Chondrocyte (in vitro differentiated cells): ENCODE data around the gene GMCL1. TPM values are rescaled to one million over a fixed set of nuclear protein-coding genes. Genes with fewer than 3 reads are reported as not detected.

ENCODE experiments used
- DNase-seq: peaks from one replicate; pipeline ENCODE4 v3.0.0; 2021; ENCODE audit warnings: mixed read lengths, low spot score
- H3K27ac Mint-ChIP-seq: one replicate; pipeline ENCODE4 v1.8.0; 2021; ENCODE audit warnings: mild to moderate bottlenecking, moderate library complexity, mixed read lengths; ENCODE audit not compliant: unreplicated experiment
- H3K27me3 Mint-ChIP-seq: 2 replicates; pipeline ENCODE4 v1.8.0; 2021; ENCODE audit warnings: low read depth, mixed read lengths
- H3K36me3 Mint-ChIP-seq: 2 replicates; pipeline ENCODE4 v1.8.0; 2021; ENCODE audit warnings: low read depth, mixed read lengths
- H3K4me1 Mint-ChIP-seq: 2 replicates; pipeline ENCODE4 v1.8.0; 2021; ENCODE audit warnings: low read depth, mild to moderate bottlenecking, mixed read lengths
- H3K4me3 Mint-ChIP-seq: one replicate; pipeline ENCODE4 v1.8.0; 2021; ENCODE audit warnings: mild to moderate bottlenecking, moderate library complexity, mixed read lengths; ENCODE audit not compliant: unreplicated experiment
- H3K9me3 Mint-ChIP-seq: 2 replicates; pipeline ENCODE4 v1.8.0; 2021; ENCODE audit warnings: low read depth, mixed read lengths
- total RNA-seq: library from RNA; stranded (reverse); gene quantifications from 3 replicates; pipeline ENCODE4 v1.2.1, GENCODE V29; 2021
- TF ChIP-seq, protein P1 (sequence below): fragments of 200-600 bp; sonication (generic); IDR thresholded peaks from 2 replicates; pipeline ENCODE4 v1.5.0; 2021; ENCODE audit warnings: antibody characterized with exemption, mild to moderate bottlenecking, moderate library complexity

GMCL1 gene
- total RNA-seq, 1 donor from 2014 or later: 13.6 TPM

DNA sequence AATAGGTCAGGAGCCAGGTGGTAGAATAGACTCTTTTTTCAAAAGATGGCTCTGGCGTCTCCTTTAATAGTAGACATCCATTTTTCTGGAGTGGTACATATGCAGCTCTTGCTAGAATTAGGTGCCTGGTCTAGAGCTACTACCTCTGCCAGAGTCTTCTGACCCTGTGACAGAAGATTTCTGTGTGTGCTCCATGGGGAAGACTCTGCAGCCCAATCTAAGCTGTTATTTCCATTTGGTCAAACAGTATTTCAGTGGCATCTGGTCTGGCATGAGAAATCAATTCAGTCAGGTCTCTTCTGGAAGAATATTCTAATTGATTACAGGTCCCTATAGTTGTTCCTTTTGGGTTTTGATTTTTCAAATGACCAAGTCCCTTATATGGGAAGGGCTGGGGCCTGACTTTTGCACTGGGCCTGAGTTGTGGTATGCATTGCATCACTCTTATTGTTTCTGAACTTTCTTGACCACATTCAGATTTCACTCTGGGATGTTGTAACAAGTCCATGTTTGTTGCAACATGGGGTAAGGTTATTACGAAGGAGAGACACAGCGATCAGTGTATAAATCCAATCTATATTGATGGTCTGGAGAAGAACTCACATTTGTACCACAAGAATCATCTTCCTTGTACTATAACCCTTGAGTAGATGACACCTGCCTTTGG is 97.5 kb downstream of the GMCL1 start:
- peaks cover 15% of the 10 kb centered on the region for H3K36me3 Mint-ChIP-seq
- TF ChIP-seq, protein P1, sequence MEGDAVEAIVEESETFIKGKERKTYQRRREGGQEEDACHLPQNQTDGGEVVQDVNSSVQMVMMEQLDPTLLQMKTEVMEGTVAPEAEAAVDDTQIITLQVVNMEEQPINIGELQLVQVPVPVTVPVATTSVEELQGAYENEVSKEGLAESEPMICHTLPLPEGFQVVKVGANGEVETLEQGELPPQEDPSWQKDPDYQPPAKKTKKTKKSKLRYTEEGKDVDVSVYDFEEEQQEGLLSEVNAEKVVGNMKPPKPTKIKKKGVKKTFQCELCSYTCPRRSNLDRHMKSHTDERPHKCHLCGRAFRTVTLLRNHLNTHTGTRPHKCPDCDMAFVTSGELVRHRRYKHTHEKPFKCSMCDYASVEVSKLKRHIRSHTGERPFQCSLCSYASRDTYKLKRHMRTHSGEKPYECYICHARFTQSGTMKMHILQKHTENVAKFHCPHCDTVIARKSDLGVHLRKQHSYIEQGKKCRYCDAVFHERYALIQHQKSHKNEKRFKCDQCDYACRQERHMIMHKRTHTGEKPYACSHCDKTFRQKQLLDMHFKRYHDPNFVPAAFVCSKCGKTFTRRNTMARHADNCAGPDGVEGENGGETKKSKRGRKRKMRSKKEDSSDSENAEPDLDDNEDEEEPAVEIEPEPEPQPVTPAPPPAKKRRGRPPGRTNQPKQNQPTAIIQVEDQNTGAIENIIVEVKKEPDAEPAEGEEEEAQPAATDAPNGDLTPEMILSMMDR: no peak
- DNase-seq: no peak
- no peaks in the 10 kb centered on the region for H3K9me3 Mint-ChIP-seq
- H3K4me1 Mint-ChIP-seq: peaks cover 4% of the 10 kb centered on the region
- no peaks in the 10 kb centered on the region for H3K27me3 Mint-ChIP-seq
- H3K4me3 Mint-ChIP-seq: no peak overlapping the region
- no peak overlapping the region for H3K27ac Mint-ChIP-seq

Other genes starting within 250 kb of the GMCL1 start
- 78.5 to 97.5 TPM (median 97.2 TPM) in 3 replicates for gene AAK1, start 185.9 kb upstream of the GMCL1 start, total RNA-seq
- 88.1 to 100 TPM (median 99.0 TPM) in 3 replicates for gene ANXA4, start 87.5 kb upstream of the GMCL1 start, total RNA-seq
- gene SNRNP27, start 64.3 kb downstream of the GMCL1 start, total RNA-seq: 45.0 to 50.7 TPM (median 48.6 TPM) in 3 replicates
- gene MXD1, start 85.4 kb downstream of the GMCL1 start, total RNA-seq: 12.1 to 19.9 TPM (median 16.9 TPM) in 3 replicates
- 0.21 to 1.2 TPM (median 0.35 TPM) in 3 replicates for gene ASPRV1, start 132.0 kb downstream of the GMCL1 start, total RNA-seq